Islet of Langerhans (tissue), 1 donor: ENCODE data around the gene OR2H2.

Source experiments
- FAIRE-seq: peaks from one replicate; lab custom pipeline; 2011; peaks lifted over from hg19 to GRCh38; lab: Jason Lieb, UNC

The OR2H2 gene

GRCh38 chr6:29584821-29585220 lies at the start of gene OR2H2:
Gene OR2H2, plus strand, starts transcription at chr6:29585121. Its CDS starts 2,824 bp downstream, at chr6:29587945.
- FAIRE-seq = no peak

- FAIRE-seq = no peak
Measured at GRCh38 chr6:29537714-29538403, 47.1 kb upstream of the OR2H2 start.

GRCh38 chr6:29547573-29547972 lies 37.3 kb upstream of the OR2H2 start:
- FAIRE-seq = no peak

- peak; percentile 70 for FAIRE-seq
Measured at GRCh38 chr6:29552512-29553051, 32.3 kb upstream of the OR2H2 start.

GRCh38 chr6:29553268-29554057 lies 31.5 kb upstream of the OR2H2 start:
- no peak for FAIRE-seq

GRCh38 chr6:29554764-29555163 lies 30.2 kb upstream of the OR2H2 start:
- FAIRE-seq = no peak

- no peak for FAIRE-seq
Measured at GRCh38 chr6:29557320-29557719, 27.6 kb upstream of the OR2H2 start.

- no peak for FAIRE-seq
Measured at GRCh38 chr6:29558439-29559079, 26.4 kb upstream of the OR2H2 start.

GRCh38 chr6:29559524-29560287 lies 25.2 kb upstream of the OR2H2 start, which contains the start of gene UBD:
Gene UBD, minus strand, starts transcription at chr6:29559732. Its CDS starts 31 bp downstream, at chr6:29559701.
- FAIRE-seq = no peak

- FAIRE-seq = no peak
Measured at GRCh38 chr6:29561091-29561490, 23.8 kb upstream of the OR2H2 start.

- FAIRE-seq = no peak
Measured at GRCh38 chr6:29561606-29562181, 23.2 kb upstream of the OR2H2 start.

- no peak for FAIRE-seq
Measured at GRCh38 chr6:29563435-29563965, 21.4 kb upstream of the OR2H2 start.

GRCh38 chr6:29564875-29565274 lies 20.0 kb upstream of the OR2H2 start:
- no peak for FAIRE-seq

GRCh38 chr6:29566856-29567255 lies 18.1 kb upstream of the OR2H2 start:
- no peak for FAIRE-seq

GRCh38 chr6:29567541-29567940 lies 17.4 kb upstream of the OR2H2 start:
- FAIRE-seq = no peak

- FAIRE-seq = no peak
Measured at GRCh38 chr6:29567991-29568390, 16.9 kb upstream of the OR2H2 start.

- no peak for FAIRE-seq
Measured at GRCh38 chr6:29576056-29576455, 8.9 kb upstream of the OR2H2 start.

- FAIRE-seq = no peak
Measured at GRCh38 chr6:29577544-29577943, 7.4 kb upstream of the OR2H2 start.

- peak; percentile 98 for FAIRE-seq
Measured at GRCh38 chr6:29589423-29590048, 4.6 kb downstream of the OR2H2 start.

- no peak for FAIRE-seq
Measured at GRCh38 chr6:29590218-29590808, 5.4 kb downstream of the OR2H2 start.

GRCh38 chr6:29591677-29592076 lies 6.8 kb downstream of the OR2H2 start:
- FAIRE-seq = no peak
